GM13977 (cell line): ENCODE measurements around the gene HCRTR1.

Source experiments
- DNase-seq: peaks from one replicate; pipeline ENCODE4 v3.0.0; 2012; ENCODE audit warnings: low spot score
- in situ Hi-C: fragments of 300-500 bp; cut with MboI; formaldehyde crosslinking; loops from one replicate; pipeline ENCODE4 v1.12.0; 2022; ENCODE audit warnings: low sequenced_read_pairs, low pct_unique_long_range_greater_than_20kb, mixed read lengths, inconsistent platforms; ENCODE audit not compliant: unreplicated experiment
- TF ChIP-seq, protein P1 (sequence below): IDR thresholded peaks from 2 replicates; pipeline ENCODE4 v1.5.1; 2012; ENCODE audit warnings: mild to moderate bottlenecking, control low read depth; ENCODE audit not compliant: insufficient read depth; ENCODE audit errors: extremely low read depth, missing control alignments

Gene HCRTR1

GRCh38 chr1:31576743-31577455 lies 40.6 kb upstream of the HCRTR1 start:
- TF ChIP-seq, protein P1, sequence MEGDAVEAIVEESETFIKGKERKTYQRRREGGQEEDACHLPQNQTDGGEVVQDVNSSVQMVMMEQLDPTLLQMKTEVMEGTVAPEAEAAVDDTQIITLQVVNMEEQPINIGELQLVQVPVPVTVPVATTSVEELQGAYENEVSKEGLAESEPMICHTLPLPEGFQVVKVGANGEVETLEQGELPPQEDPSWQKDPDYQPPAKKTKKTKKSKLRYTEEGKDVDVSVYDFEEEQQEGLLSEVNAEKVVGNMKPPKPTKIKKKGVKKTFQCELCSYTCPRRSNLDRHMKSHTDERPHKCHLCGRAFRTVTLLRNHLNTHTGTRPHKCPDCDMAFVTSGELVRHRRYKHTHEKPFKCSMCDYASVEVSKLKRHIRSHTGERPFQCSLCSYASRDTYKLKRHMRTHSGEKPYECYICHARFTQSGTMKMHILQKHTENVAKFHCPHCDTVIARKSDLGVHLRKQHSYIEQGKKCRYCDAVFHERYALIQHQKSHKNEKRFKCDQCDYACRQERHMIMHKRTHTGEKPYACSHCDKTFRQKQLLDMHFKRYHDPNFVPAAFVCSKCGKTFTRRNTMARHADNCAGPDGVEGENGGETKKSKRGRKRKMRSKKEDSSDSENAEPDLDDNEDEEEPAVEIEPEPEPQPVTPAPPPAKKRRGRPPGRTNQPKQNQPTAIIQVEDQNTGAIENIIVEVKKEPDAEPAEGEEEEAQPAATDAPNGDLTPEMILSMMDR: no peak
- no peak for DNase-seq
- in situ Hi-C loops: no loop called here

GRCh38 chr1:31577515-31578192 lies 39.8 kb upstream of the HCRTR1 start:
- DNase-seq: no peak
- in situ Hi-C loops: no loop called here
- TF ChIP-seq, protein P1: no peak

DNA sequence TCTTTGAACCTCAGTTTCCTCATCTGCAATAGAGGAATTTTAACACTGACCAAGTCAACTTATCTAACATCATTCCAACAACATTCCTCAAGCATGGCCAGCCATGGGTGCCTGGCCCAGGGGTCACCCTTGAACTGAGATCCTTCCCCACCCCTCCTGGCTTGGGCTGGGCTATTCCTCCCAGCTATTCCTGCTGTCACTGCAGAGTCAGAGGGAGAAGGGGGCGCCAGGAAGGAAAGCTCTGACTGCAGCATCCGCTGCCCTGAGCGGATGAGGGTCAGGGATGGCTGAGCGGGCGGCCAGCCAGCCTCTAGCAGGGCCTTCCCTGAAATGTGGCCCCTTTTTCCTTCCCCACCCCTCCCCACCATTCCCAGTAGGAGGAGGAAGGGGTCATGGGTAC lies 38.1 kb upstream of the HCRTR1 start:
- DNase-seq: no peak
- TF ChIP-seq, protein P1: no peak
- in situ Hi-C loops: no loop called here

DNA sequence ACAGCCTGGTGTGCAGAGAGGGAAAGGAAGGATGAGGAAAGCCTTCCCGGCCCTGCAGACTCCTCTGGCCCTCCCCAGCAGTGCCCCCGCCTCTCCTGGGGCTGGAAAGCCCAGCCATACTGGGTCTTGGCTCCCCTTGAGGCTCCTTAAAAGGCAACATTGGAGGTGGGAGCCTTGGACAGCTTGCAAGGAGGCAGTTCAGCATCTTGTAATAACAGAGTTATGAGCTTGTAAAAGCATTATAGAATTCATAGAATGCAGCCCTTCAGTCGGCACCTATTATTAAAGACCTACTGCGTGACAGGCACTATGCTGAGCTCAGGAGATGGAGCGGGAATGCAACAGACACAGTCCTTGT lies 37.0 kb upstream of the HCRTR1 start:
- no peak for DNase-seq
- TF ChIP-seq, protein P1: no peak
- in situ Hi-C loops: no loop called here

DNA sequence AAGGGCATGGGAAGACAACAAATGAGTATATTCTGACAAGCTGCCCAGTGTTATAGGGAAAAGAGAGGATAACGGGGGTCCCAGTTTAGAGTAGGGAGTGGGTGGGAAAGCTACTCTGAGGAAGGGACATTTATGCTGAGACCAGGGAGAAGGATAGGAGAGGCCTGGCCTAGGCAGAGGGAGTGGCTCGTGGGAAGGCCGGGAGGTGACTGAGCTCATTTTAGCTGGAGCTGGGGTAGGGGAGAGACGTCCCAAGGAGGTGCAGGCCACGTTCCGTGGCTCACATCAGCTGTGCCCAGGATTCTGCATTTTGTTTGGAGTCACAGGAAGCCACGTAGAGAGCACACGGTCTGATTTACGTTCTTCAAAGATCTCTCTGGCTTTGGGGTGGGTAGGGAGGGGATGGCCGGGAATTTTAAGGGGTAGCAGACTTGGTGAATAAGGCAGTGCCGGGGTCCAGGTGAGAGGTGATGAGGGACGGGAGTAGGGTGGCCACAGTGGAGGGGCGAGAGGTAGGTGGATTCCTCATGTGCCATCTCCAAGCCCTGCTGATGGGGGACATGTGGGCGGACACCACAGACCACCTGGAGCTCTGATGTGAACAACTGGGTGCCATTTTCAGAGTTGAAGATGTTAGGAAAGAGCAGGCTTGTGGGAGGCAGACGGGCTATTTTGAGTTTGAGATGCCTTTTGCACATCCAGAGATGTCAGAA lies 36.4 kb upstream of the HCRTR1 start:
- TF ChIP-seq, protein P1: no peak
- DNase-seq: no peak
- in situ Hi-C loops: no loop called here

- DNase-seq: no peak
- in situ Hi-C loops: no loop called here
- TF ChIP-seq, protein P1: no peak
These were observed 35.4 kb upstream of the HCRTR1 start for GRCh38 chr1:31581821-31582810.
